Endothelial cell (in vitro differentiated cells): ENCODE data around the gene PHTF2. TPM values are rescaled to one million over a fixed set of nuclear protein-coding genes. Genes with fewer than 3 reads are reported as not detected.

Source experiments
- DNase-seq: peaks from one replicate; pipeline ENCODE4 v3.0.0; 2021; ENCODE audit warnings: low spot score
- H3K27ac Mint-ChIP-seq: one replicate; pipeline ENCODE4 v1.8.0; 2021; ENCODE audit warnings: mixed read lengths, inconsistent platforms; ENCODE audit not compliant: unreplicated experiment
- H3K27me3 Mint-ChIP-seq: one replicate; pipeline ENCODE4 v1.8.0; 2021; ENCODE audit warnings: mild to moderate bottlenecking, moderate library complexity, mixed read lengths, inconsistent platforms; ENCODE audit not compliant: unreplicated experiment
- H3K36me3 Mint-ChIP-seq: one replicate; pipeline ENCODE4 v1.8.0; 2021; ENCODE audit warnings: mild to moderate bottlenecking, low read depth, mixed read lengths, inconsistent platforms; ENCODE audit not compliant: unreplicated experiment
- H3K4me1 Mint-ChIP-seq: one replicate; pipeline ENCODE4 v1.8.0; 2021; ENCODE audit warnings: mild to moderate bottlenecking, mixed read lengths, inconsistent platforms; ENCODE audit not compliant: unreplicated experiment
- H3K4me3 Mint-ChIP-seq: one replicate; pipeline ENCODE4 v1.8.0; 2021; ENCODE audit warnings: mild to moderate bottlenecking, mixed read lengths, inconsistent platforms; ENCODE audit not compliant: unreplicated experiment
- H3K9me3 Mint-ChIP-seq: one replicate; pipeline ENCODE4 v1.8.0; 2021; ENCODE audit warnings: mixed read lengths, inconsistent platforms; ENCODE audit not compliant: unreplicated experiment
- CTCF ChIP-seq: fragments of 200-600 bp; sonication (generic); IDR thresholded peaks from one replicate; pipeline ENCODE4 v1.5.0; 2021; ENCODE audit warnings: antibody characterized with exemption; ENCODE audit not compliant: unreplicated experiment
- total RNA-seq: library from RNA; stranded (reverse); fragmentation: NEBNext Ultra II Directional; extraction: Animal tissue kit (Norgen Biotek cat#: 25700); gene quantifications from one replicate; pipeline ENCODE4 v1.2.1, GENCODE V29; 2021; ENCODE audit not compliant: unreplicated experiment

Gene PHTF2
- total RNA-seq, 1 donor from 2014 or later: 10.3 TPM

DNA sequence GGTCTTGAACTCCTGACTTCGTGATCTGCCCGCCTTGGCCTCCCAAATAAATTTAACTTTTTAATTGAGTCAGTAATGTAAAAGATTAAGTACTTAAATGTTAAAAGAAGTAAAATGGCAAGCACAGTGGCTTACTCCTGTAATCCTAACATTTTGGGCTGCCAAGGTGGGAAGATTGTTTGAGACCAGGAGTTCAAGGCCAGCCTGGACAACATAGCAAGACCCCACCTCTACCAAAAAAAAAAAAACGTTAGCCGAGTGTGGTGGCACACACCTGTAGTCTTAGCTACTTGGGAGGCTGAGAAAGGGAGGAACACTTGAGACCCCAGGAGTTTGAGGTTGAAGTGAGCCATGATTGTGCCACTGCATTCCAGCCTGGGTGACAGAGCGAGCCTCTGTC lies 26.1 kb downstream of the PHTF2 start:
- Mint-ChIP-seq H3K4me1 (no peaks in the 10 kb centered on the region), H3K27me3 (peaks cover 11% of the 10 kb centered on the region), H3K4me3 (no peak overlapping the region), H3K27ac (no peak overlapping the region), H3K36me3 (peaks cover 29% of the 10 kb centered on the region), H3K9me3 (peaks cover 26% of the 10 kb centered on the region)
- no peak for TF ChIP-seq CTCF
- DNase-seq: no peak

- TF ChIP-seq CTCF: no peak
- Mint-ChIP-seq H3K27ac (no peak overlapping the region), H3K4me1 (no peaks in the 10 kb centered on the region), H3K36me3 (peaks cover 26% of the 10 kb centered on the region), H3K9me3 (peaks cover 23% of the 10 kb centered on the region), H3K4me3 (no peak overlapping the region), H3K27me3 (peaks cover 11% of the 10 kb centered on the region)
- no peak for DNase-seq
Measured at GRCh38 chr7:77825131-77825530, 26.6 kb downstream of the PHTF2 start.

GRCh38 chr7:77826300-77826699 lies 27.7 kb downstream of the PHTF2 start:
- H3K27me3 Mint-ChIP-seq: peaks cover 6% of the 10 kb centered on the region
- DNase-seq: no peak
- H3K4me1 Mint-ChIP-seq: no peaks in the 10 kb centered on the region
- peaks cover 12% of the 10 kb centered on the region for H3K9me3 Mint-ChIP-seq
- no peak for TF ChIP-seq CTCF
- H3K36me3 Mint-ChIP-seq: peaks cover 15% of the 10 kb centered on the region
- no peak overlapping the region for H3K27ac Mint-ChIP-seq
- no peak overlapping the region for H3K4me3 Mint-ChIP-seq

GRCh38 chr7:77827999-77828398 lies 29.4 kb downstream of the PHTF2 start:
- Mint-ChIP-seq H3K27ac (no peak overlapping the region), H3K4me1 (no peaks in the 10 kb centered on the region), H3K4me3 (no peak overlapping the region), H3K9me3 (peaks cover 7% of the 10 kb centered on the region), H3K36me3 (peaks cover 7% of the 10 kb centered on the region), H3K27me3 (no peaks in the 10 kb centered on the region)
- TF ChIP-seq CTCF: no peak
- DNase-seq: no peak

DNA sequence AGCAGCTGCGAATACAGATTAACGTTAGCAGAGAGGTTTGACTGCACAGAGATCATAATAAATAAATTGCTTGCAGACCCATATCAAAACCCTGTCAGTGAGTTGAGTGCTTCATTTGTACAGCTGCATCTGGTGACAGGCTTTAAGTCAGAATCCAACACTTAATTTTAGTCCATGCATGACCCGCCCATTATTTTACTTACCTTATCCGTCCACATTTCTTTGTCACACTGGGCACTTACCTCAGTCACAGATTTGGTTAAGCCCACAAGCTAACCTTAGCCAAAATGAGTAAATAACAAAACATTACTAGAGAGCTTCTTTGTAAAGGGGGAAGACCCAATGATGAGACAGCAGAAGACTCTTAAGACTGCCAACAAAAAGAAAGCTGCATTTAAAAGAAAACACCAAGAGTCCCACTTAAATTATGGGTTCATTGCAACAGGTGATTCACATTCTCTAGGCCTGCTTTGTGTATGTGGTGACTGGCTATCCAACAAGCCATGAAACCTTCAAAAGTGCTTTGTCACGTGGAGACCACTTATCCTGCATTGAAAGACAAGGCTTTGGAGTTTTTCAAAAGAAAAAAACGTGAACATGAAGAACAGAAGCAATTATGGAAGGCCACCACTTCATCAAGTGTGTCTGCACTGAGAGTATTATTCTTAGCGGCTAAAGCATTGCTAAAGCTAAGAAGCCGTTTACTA lies 32.2 kb downstream of the PHTF2 start:
- no peak overlapping the region for H3K4me3 Mint-ChIP-seq
- TF ChIP-seq CTCF: no peak
- H3K4me1 Mint-ChIP-seq: peaks cover 4% of the 10 kb centered on the region
- no peaks in the 10 kb centered on the region for H3K9me3 Mint-ChIP-seq
- no peak for DNase-seq
- H3K27ac Mint-ChIP-seq: no peak overlapping the region
- no peaks in the 10 kb centered on the region for H3K36me3 Mint-ChIP-seq
- no peaks in the 10 kb centered on the region for H3K27me3 Mint-ChIP-seq
